Effector memory CD4-positive, alpha-beta T cell (primary cell): ENCODE measurements around the gene ZNF528.

ENCODE experiments used
- DNase-seq, 3 donors: peaks; one replicate each; pipeline ENCODE4 v3.0.0-alpha.2; 2020
- H3K27ac ChIP-seq: 2 replicates; pipeline ENCODE4 v1.7.0; 2013; ENCODE audit warnings: mild to moderate bottlenecking, low read length, moderate library complexity; ENCODE audit not compliant: insufficient read depth, poor library complexity, severe bottlenecking
- H3K27me3 ChIP-seq: replicated peaks from 2 replicates; pipeline ENCODE4 v1.7.0; 2013; ENCODE audit warnings: mild to moderate bottlenecking, low read length; ENCODE audit not compliant: insufficient read depth, control insufficient read depth, poor library complexity, severe bottlenecking
- H3K36me3 ChIP-seq: 2 replicates; pipeline ENCODE4 v1.7.0; 2013; ENCODE audit warnings: mild to moderate bottlenecking, low read length, moderate library complexity; ENCODE audit not compliant: control insufficient read depth, insufficient read depth
- H3K4me1 ChIP-seq: 2 replicates; pipeline ENCODE4 v1.7.0; 2013; ENCODE audit warnings: low read length, mild to moderate bottlenecking; ENCODE audit not compliant: control insufficient read depth, insufficient read depth, poor library complexity, severe bottlenecking
- H3K4me3 ChIP-seq: 2 replicates; pipeline ENCODE4 v1.7.0; 2013; ENCODE audit warnings: low read length, low read depth, mild to moderate bottlenecking; ENCODE audit not compliant: insufficient read depth, poor library complexity, severe bottlenecking
- H3K9me3 ChIP-seq: 2 replicates; pipeline ENCODE4 v1.7.0; 2013; ENCODE audit warnings: mild to moderate bottlenecking, low read length, moderate library complexity; ENCODE audit not compliant: control insufficient read depth

The ZNF528 gene

GRCh38 chr19:52442179-52442578 is 44.5 kb downstream of the ZNF528 start:
- Histone ChIP-seq H3K36me3 (no peaks in the 10 kb centered on the region), H3K9me3 (peaks cover 11% of the 10 kb centered on the region), H3K4me1 (no peaks in the 10 kb centered on the region), H3K27me3 (no peaks in the 10 kb centered on the region), H3K27ac (no peak overlapping the region), H3K4me3 (no peak overlapping the region)
- DNase-seq, result no peak

- Histone ChIP-seq H3K27me3 (no peaks in the 10 kb centered on the region), H3K9me3 (peaks cover 11% of the 10 kb centered on the region), H3K4me1 (no peaks in the 10 kb centered on the region), H3K27ac (no peak overlapping the region), H3K4me3 (no peak overlapping the region), H3K36me3 (no peaks in the 10 kb centered on the region)
- DNase-seq, result no peak
Observed at GRCh38 chr19:52444506-52444905, 46.9 kb downstream of the ZNF528 start.

- Histone ChIP-seq H3K27me3 (no peaks in the 10 kb centered on the region), H3K4me1 (peaks cover 8% of the 10 kb centered on the region), H3K36me3 (peaks cover 5% of the 10 kb centered on the region), H3K27ac (no peak overlapping the region), H3K4me3 (no peak overlapping the region), H3K9me3 (peaks cover 5% of the 10 kb centered on the region)
- DNase-seq, result no peak
Observed at GRCh38 chr19:52451241-52451640, 53.6 kb downstream of the ZNF528 start.

GRCh38 chr19:52453324-52454094 is 55.9 kb downstream of the ZNF528 start, which contains the start of gene ZNF578:
Gene ZNF578, plus strand, starts transcription at chr19:52453553. Its CDS starts 48,293 bp downstream, at chr19:52501846.
- H3K27me3 ChIP-seq, result no peaks in the 10 kb centered on the region
- H3K27ac ChIP-seq, result peak within 1 kb of the TSS; percentile 7
- H3K36me3 ChIP-seq, result peaks cover 23% of the 10 kb centered on the region
- peaks cover 7% of the 10 kb centered on the region for H3K9me3 ChIP-seq
- H3K4me3 ChIP-seq, result peak within 1 kb of the TSS; percentile 72
- H3K4me1 ChIP-seq, result peaks cover 8% of the 10 kb centered on the region
- DNase-seq, result peak; percentile 17 to 62 (median 21)

GRCh38 chr19:52464798-52465470 is 67.3 kb downstream of the ZNF528 start:
- Histone ChIP-seq H3K9me3 (peaks cover 37% of the 10 kb centered on the region), H3K36me3 (no peaks in the 10 kb centered on the region), H3K4me3 (no peak overlapping the region), H3K27ac (no peak overlapping the region), H3K27me3 (no peaks in the 10 kb centered on the region), H3K4me1 (no peaks in the 10 kb centered on the region)
- no peak for DNase-seq
